Coronary artery (tissue), 2 donors: ENCODE measurements around the gene METTL8.

Experiments used
- DNase-seq: peaks from one replicate; pipeline ENCODE4 v3.0.0-alpha.2; 2017; ENCODE audit warnings: low spot score
- H3K27ac ChIP-seq, 2 donors: fragments of 200-600 bp; sonication (generic); one replicate each; pipeline ENCODE4 v1.5.1; 2016 to 2019
- H3K4me3 ChIP-seq: fragments of 200-600 bp; sonication (generic); 2 replicates; pipeline ENCODE4 v1.5.1; 2016; ENCODE audit warnings: mild to moderate bottlenecking, moderate library complexity
- TF ChIP-seq, protein P1 (sequence below): fragments of 200-600 bp; sonication (generic); IDR thresholded peaks from one replicate; pipeline ENCODE4 v1.5.1; 2019; ENCODE audit warnings: antibody characterized with exemption

Gene METTL8

GRCh38 chr2:171470129-171470528 lies 36.3 kb upstream of the METTL8 start:
- no peak for DNase-seq
- H3K4me3 ChIP-seq = no peak overlapping the region
- no peak overlapping the region for H3K27ac ChIP-seq
- TF ChIP-seq, protein P1, sequence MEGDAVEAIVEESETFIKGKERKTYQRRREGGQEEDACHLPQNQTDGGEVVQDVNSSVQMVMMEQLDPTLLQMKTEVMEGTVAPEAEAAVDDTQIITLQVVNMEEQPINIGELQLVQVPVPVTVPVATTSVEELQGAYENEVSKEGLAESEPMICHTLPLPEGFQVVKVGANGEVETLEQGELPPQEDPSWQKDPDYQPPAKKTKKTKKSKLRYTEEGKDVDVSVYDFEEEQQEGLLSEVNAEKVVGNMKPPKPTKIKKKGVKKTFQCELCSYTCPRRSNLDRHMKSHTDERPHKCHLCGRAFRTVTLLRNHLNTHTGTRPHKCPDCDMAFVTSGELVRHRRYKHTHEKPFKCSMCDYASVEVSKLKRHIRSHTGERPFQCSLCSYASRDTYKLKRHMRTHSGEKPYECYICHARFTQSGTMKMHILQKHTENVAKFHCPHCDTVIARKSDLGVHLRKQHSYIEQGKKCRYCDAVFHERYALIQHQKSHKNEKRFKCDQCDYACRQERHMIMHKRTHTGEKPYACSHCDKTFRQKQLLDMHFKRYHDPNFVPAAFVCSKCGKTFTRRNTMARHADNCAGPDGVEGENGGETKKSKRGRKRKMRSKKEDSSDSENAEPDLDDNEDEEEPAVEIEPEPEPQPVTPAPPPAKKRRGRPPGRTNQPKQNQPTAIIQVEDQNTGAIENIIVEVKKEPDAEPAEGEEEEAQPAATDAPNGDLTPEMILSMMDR = no peak

- no peak for DNase-seq
- no peak overlapping the region for H3K27ac ChIP-seq
- TF ChIP-seq, protein P1 = no peak
- no peak overlapping the region for H3K4me3 ChIP-seq
Measured at GRCh38 chr2:171469176-171469575, 35.4 kb upstream of the METTL8 start.

DNA sequence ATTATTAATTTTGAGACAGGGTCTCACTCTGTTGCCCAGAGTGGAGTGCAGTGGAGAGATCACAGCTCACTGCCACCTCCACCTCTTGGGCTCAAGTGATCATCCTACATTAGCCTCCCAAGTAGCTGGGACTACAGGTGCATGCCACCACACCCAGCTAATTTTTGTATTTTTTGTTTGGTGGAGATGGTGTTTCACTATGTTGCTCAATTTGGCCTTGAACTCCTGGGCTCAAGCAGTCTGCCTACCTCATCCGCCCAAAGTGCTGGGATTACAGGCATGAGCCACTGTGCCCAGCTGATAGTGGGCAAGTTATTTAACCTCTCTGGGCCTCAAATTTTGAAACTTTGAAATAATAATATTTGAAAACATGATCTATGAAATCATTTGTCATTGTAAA lies 26.7 kb upstream of the METTL8 start:
- TF ChIP-seq, protein P1 = no peak
- Histone ChIP-seq H3K27ac (no peak overlapping the region), H3K4me3 (no peak overlapping the region)
- DNase-seq = no peak

GRCh38 chr2:171459498-171459897 lies 25.7 kb upstream of the METTL8 start:
- Histone ChIP-seq H3K27ac (no peak overlapping the region), H3K4me3 (no peak overlapping the region)
- TF ChIP-seq, protein P1 = no peak
- no peak for DNase-seq

DNA sequence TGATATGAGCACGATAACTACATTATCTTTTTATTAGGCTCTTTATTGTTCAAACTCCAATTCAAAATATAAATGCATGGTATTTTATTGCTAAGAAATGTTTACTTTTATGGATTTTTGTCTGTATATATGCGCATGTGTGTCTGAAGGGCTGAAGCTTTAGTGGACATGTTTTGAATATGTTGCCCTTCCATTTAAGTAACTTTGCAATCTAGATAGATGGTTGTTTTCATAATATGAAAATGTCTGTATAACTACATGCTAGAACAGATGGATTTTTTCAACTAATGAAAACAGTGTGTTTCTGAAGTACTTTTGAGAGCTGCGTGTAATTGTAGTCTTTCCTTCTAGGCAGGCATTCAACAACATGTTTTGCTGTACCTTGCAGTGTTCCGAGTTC lies 19.0 kb upstream of the METTL8 start:
- TF ChIP-seq, protein P1 = no peak
- Histone ChIP-seq H3K4me3 (no peak overlapping the region), H3K27ac (no peak overlapping the region)
- no peak for DNase-seq

- TF ChIP-seq, protein P1 = no peak
- no peak for DNase-seq
Measured at GRCh38 chr2:171451074-171451473, 17.3 kb upstream of the METTL8 start.

DNA sequence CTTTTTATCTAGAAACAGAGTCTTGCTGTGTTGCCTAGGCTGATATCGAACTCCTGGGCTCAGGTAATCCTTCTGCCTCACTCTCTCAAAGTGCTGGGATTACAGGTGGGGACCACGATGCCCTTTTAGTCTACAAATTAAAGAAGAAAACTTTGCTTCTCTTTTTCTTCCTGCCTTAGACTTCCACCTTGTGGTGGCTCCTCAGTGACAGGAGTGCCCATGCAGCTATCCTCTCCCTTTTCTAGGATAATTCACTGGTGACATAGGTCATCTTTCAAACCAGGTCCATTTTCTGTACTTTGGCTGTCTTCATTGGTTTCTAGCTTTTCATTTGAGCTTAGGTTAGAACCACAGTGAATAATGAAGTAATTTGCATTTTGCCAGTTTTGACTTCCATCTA lies 13.9 kb upstream of the METTL8 start:
- TF ChIP-seq, protein P1 = no peak
- no peak overlapping the region for H3K4me3 ChIP-seq
- H3K27ac ChIP-seq = no peak overlapping the region
- DNase-seq = no peak

More at GRCh38 chr2:171451074-171451473, 17.3 kb upstream of the METTL8 start:
- no peak overlapping the region for H3K4me3 ChIP-seq
- no peak overlapping the region for H3K27ac ChIP-seq
